ENCODE data around the gene TRIM33. TPM values are rescaled to one million over a fixed set of nuclear protein-coding genes. Genes with fewer than 3 reads are reported as not detected.

TRIM33 gene
- total RNA-seq, 3 donors from 2014 or later (not counting 1 experiment from before 2014, with no cell fraction given), result 70.6 to 91.5 (median 86.1) TPM

DNA sequence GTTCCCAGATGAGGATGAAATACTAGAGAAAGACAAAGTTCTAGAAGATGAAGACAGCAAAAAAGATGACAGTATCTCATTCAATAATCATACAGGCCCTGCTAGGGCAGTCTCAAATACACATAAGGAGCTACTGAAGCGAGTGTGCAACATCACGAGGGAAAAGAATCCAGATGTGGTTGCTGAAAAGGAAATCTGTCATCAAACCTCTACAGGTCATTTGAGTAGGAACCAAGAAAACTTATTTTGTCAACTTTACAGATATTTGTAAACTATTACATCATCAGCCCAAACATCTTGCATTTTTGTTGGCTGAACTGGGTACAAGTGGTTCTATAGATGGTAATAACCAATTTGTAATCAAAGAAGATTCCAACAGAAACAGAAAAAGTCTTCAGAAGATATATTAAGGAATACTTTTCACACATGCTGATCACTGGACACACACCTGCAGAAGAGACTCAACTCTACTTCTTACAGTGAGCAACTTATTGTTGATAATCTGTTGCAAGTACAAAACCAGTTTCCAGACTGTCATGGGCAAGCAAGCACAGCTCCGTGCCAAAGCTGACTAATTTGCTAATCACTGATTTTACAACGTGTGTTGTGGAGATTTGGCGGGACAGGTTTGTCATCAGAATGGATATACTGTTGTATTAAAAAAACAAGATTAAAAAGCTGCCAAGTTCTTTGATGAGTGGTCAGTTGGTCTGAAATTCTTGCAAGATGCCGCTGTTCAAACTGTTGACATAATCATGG, 42.1 kb downstream of the TRIM33 start:
- Histone ChIP-seq H3K4me1 (ENCODE audit: control insufficient read depth, insufficient read depth, low read length) (peaks cover 21% of the 10 kb centered on the region), H3K9me3 (ENCODE audit: control insufficient read depth, insufficient read depth, low read length) (no peaks in the 10 kb centered on the region), H3K36me3 (ENCODE audit: control insufficient read depth, insufficient read depth, low read length) (no peaks in the 10 kb centered on the region), H3K4me3 (ENCODE audit: low read length) (no peak overlapping the region), H3K27ac (ENCODE audit: low read length) (no peak overlapping the region), H3K27me3 (ENCODE audit: control insufficient read depth, insufficient read depth, low read length) (no peaks in the 10 kb centered on the region)
- TF ChIP-seq, protein P1, sequence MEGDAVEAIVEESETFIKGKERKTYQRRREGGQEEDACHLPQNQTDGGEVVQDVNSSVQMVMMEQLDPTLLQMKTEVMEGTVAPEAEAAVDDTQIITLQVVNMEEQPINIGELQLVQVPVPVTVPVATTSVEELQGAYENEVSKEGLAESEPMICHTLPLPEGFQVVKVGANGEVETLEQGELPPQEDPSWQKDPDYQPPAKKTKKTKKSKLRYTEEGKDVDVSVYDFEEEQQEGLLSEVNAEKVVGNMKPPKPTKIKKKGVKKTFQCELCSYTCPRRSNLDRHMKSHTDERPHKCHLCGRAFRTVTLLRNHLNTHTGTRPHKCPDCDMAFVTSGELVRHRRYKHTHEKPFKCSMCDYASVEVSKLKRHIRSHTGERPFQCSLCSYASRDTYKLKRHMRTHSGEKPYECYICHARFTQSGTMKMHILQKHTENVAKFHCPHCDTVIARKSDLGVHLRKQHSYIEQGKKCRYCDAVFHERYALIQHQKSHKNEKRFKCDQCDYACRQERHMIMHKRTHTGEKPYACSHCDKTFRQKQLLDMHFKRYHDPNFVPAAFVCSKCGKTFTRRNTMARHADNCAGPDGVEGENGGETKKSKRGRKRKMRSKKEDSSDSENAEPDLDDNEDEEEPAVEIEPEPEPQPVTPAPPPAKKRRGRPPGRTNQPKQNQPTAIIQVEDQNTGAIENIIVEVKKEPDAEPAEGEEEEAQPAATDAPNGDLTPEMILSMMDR (IDR thresholded peaks at IDR 0.05), result no peak
- H3K36me3 Mint-ChIP-seq, result no peaks in the 10 kb centered on the region
- intact Hi-C loops (cut with micrococcal nuclease), result loop anchor here (5.0 kb wide), 1 partner anchor 38 kb away; no protein-coding TSS in a partner anchor
- 90% methylated on average over 4 of the region's 6 CpGs for WGBS (ENCODE audit: insufficient coverage)
- peaks cover 68 to 78% of the 10 kb centered on the region in 2 donors for H3K4me1 Mint-ChIP-seq
- no peak for DNase-seq
- no peaks in the 10 kb centered on the region for H3K9me3 Mint-ChIP-seq
- H3K27ac Mint-ChIP-seq, result peak overlapping the region; percentile 80 to 82
- H3K27me3 Mint-ChIP-seq (ENCODE audit: low read depth in 2 of 2), result no peaks in the 10 kb centered on the region
- no peak overlapping the region for H3K4me3 Mint-ChIP-seq
- ATAC-seq, result peak in 1 of 3 donors; percentile 22

DNA sequence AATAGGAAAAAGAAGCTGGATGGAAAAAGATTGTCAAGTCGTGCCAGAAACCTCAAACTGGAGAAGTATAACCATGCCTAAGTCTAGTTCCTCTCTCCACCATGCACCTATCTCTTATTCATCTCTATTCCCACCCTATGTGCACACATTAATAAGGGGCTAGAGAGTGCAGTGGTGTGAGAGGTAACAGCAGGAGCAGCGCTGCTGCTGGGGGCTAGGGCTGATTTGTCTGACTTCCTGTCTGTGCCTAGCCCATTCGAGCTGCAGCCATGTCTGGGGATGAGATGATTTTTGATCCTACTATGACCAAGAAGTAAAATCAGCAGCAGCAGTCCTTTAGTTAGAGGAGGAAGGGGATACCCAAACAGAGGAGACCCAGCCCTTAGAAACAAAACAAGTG, 43.0 kb downstream of the TRIM33 start:
- Histone ChIP-seq H3K4me3 (ENCODE audit: low read length) (no peak overlapping the region), H3K27ac (ENCODE audit: low read length) (no peak overlapping the region), H3K36me3 (ENCODE audit: control insufficient read depth, insufficient read depth, low read length) (no peaks in the 10 kb centered on the region), H3K4me1 (ENCODE audit: control insufficient read depth, insufficient read depth, low read length) (peaks cover 18% of the 10 kb centered on the region), H3K27me3 (ENCODE audit: control insufficient read depth, insufficient read depth, low read length) (no peaks in the 10 kb centered on the region), H3K9me3 (ENCODE audit: control insufficient read depth, insufficient read depth, low read length) (no peaks in the 10 kb centered on the region)
- Mint-ChIP-seq H3K9me3 (no peaks in the 10 kb centered on the region), H3K4me1 (peaks cover 60 to 71% of the 10 kb centered on the region in 2 donors), H3K27me3 (ENCODE audit: low read depth in 2 of 2) (no peaks in the 10 kb centered on the region), H3K36me3 (no peaks in the 10 kb centered on the region), H3K27ac (peak overlapping the region; percentile 80 to 82), H3K4me3 (peak overlapping the region; percentile 38)
- ATAC-seq (peak; percentile 63 to 77 (median 73)), DNase-seq (peak in 1 of 2 donors; percentile 29)
- 13% methylated on average over 2 of the region's 3 CpGs for WGBS (ENCODE audit: insufficient coverage)
- intact Hi-C loops (cut with micrococcal nuclease), result loop anchor here (5.0 kb wide), 1 partner anchor 39 kb away; no protein-coding TSS in a partner anchor
- TF ChIP-seq, protein P1 (IDR thresholded peaks at IDR 0.05), result no peak

DNA sequence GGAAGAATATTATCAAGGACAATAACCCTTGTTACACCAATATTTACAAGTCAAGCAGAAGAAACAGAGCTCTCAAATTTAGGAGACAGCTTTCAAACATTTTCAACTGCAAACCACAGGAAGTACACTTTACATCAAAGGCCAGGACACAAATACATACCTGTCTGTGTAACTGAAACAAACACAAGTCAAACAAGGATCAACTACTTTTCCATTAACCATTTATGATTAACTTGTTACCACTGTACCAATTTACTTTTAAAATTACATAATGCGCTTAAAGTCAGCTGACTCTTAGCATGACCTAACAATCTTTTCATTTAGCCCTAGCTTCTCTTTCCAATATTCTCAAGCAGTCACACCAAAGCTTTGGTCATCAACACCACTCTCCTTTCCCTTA, 43.5 kb downstream of the TRIM33 start:
- Histone ChIP-seq H3K27ac (ENCODE audit: low read length) (no peak overlapping the region), H3K27me3 (ENCODE audit: control insufficient read depth, insufficient read depth, low read length) (no peaks in the 10 kb centered on the region), H3K4me1 (ENCODE audit: control insufficient read depth, insufficient read depth, low read length) (peaks cover 14% of the 10 kb centered on the region), H3K4me3 (ENCODE audit: low read length) (no peak overlapping the region), H3K9me3 (ENCODE audit: control insufficient read depth, insufficient read depth, low read length) (no peaks in the 10 kb centered on the region), H3K36me3 (ENCODE audit: control insufficient read depth, insufficient read depth, low read length) (peaks cover 2% of the 10 kb centered on the region)
- peak overlapping the region; percentile 38 for H3K4me3 Mint-ChIP-seq
- peaks cover 56 to 67% of the 10 kb centered on the region in 2 donors for H3K4me1 Mint-ChIP-seq
- intact Hi-C loops (cut with micrococcal nuclease), result loop anchor here (5.0 kb wide), 1 partner anchor 40 kb away; no protein-coding TSS in a partner anchor
- no peaks in the 10 kb centered on the region for H3K9me3 Mint-ChIP-seq
- DNase-seq (peak in 1 of 2 donors; percentile 25), ATAC-seq (peak in 2 of 3 donors; percentile 29 to 31)
- H3K27ac Mint-ChIP-seq, result peak overlapping the region; percentile 80 to 82
- WGBS (ENCODE audit: insufficient coverage), result 100% methylated on average over 1 of the region's 1 CpG
- H3K27me3 Mint-ChIP-seq (ENCODE audit: low read depth in 2 of 2), result no peaks in the 10 kb centered on the region
- no peaks in the 10 kb centered on the region for H3K36me3 Mint-ChIP-seq
- TF ChIP-seq, protein P1 (IDR thresholded peaks at IDR 0.05), result no peak
